ENCODE data around the gene SYNPO2. TPM values are rescaled to one million over a fixed set of nuclear protein-coding genes. Genes with fewer than 3 reads are reported as not detected.
"Not testable (repeated sequence)": the region's sequence is repeated elsewhere in the genome, so short reads cannot be mapped to it uniquely, and the experiment has no call there.

Gene SYNPO2
- total RNA-seq, 1 donor from 2014 or later, result 381 TPM

GRCh38 chr4:119067670-119068360 lies 179.2 kb downstream of the SYNPO2 start:
- not testable (repeated sequence) for DNase-seq (ENCODE audit: low spot score)

- DNase-seq (ENCODE audit: low spot score), result no peak
Measured at GRCh38 chr4:119068529-119068962, 179.9 kb downstream of the SYNPO2 start.

- peak; percentile 61 for DNase-seq (ENCODE audit: low spot score)
Measured at GRCh38 chr4:119070301-119070700, 181.6 kb downstream of the SYNPO2 start.

DNA sequence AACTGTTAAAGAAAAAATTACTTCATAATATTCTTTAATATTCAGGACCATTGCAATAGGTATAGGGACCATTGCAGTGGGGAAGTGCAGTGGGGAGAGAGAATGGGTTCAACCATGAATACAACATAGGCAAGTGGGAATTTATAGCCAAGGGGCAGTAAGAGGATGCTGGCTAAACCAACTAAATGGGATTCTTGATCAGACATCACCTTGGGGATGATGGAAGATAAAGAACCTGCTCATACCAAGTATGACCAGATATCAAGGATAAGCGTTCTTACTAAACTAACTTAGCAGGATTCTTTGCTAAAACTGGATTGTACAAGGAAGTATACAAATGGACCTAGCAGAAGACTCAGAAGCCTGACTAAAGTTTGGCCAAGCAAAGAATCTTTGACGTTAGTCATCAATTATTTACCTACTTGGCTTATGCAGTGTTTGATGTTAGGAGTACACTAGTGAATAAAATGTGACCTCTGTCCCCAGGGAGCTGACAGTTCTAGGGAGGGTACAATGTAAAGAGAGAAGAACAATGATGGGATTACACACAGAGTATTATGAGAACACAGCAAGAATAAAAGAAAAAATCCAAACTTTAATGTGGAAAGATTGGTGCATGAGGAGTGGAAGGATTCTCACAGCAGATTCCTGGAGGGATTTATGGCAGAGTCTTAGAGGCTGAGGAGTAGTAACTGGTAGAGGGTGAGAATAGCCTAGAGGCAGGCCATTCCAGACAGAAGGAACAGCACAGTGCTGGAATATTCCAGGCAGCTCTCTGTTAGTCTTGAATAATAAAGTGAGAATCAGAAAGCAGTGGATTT lies 192.3 kb downstream of the SYNPO2 start:
- no peak for DNase-seq (ENCODE audit: low spot score)

DNA sequence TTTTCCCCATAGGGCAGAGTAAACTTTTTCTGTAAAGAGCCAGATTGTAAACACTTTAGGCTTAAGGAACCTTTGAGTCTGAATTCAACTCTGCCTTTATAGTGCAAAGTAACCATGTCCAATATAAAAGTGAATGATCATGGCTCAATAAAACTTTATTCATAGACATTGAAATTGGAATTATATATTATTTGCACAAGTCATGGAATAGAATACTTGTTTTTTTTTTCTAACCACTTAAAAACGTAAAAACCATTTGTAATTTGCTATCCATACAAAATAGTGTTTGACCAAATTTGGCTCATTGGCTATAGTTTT lies 192.8 kb downstream of the SYNPO2 start:
- no peak for DNase-seq (ENCODE audit: low spot score)

GRCh38 chr4:119081943-119082342 lies 193.3 kb downstream of the SYNPO2 start:
- DNase-seq (ENCODE audit: low spot score), result no peak

GRCh38 chr4:119082661-119083060 lies 194.0 kb downstream of the SYNPO2 start:
- DNase-seq (ENCODE audit: low spot score), result no peak

- no peak for DNase-seq (ENCODE audit: low spot score)
Measured at GRCh38 chr4:119084513-119084912, 195.9 kb downstream of the SYNPO2 start.

DNA sequence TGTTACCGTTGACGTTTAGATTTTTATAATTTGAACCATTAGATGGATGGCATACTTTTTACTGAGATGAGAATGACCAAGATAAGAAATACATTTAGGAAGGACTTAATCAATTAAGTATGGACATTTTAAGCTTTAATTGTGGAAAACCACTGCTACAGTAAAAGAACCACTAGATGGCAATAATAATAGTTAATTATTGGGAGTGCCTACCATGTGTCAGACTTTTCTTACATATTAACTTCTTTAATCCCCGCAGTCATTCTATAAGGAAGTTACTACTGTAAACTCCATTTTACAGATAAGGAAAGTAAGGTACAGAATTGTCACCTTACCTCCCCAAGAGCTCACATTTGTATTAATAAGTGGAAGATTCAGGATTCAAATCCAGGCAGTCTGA lies 198.5 kb downstream of the SYNPO2 start:
- no peak for DNase-seq (ENCODE audit: low spot score)

DNA sequence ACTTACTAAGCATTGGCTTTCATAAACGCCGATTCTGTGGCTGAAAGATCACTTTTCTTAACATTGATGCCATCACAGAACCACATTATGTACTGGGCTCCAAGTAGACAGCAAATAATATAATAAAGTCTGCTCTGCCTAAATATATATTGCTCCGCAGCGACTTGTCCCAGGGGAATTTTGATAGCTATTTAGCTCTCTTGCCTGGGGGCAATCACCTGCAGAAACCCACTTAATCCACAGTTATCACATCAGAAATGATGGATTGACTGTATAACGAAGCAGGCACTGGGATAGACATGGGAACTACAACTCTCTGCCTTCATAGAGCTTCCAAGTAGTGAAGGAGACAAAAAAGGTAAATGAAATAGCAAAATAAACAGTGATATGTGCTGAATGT lies 199.0 kb downstream of the SYNPO2 start:
- DNase-seq (ENCODE audit: low spot score), result no peak

- no peak for DNase-seq (ENCODE audit: low spot score)
Measured at GRCh38 chr4:119093042-119093827, 204.6 kb downstream of the SYNPO2 start.

DNA sequence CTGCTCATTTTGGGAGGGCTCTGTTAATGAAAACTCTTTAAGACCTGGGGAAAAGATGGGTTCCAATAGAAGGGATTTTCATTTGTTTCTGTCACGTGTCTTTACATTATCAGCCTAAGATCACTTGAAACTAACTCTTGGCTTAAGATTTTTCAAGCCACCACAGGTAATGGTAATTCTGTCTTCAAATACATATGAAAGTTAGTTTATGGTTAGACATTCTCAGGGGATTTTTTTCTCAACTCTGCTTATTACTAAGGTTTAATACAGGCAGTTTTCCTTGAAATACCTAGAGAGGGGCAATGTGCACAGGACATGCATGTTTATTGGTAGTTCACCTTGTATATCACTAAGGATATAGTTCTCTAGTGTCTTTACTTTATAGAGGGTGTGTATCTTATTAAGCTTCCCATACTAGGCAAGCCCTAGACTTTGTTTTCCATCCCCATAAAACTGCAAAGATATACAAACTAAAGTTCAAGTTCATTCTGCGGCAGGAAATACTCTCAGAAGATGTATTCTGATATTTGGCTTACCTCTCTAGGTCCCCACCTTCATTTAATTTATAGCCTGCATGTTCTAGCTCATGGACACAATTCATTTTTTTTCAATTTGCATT lies 208.7 kb downstream of the SYNPO2 start:
- no peak for DNase-seq (ENCODE audit: low spot score)

DNA sequence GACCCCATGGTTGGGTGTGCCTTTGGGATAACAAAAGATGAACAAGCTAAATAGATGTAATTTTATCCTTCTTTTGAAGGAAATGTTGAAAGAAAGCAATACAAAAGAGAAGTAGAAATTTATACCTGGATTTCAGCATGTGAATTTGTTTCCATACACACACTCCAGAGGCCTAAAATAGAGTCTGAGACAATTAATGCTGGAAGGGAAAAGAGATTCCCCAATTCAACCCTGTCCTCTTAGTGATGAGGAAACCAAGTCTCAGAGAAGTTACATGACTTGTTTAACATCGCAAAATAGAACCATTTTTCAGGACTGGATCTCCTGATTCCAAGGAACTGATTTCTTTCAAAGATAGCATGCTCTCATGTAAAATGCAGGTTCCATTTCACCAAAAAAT lies 209.7 kb downstream of the SYNPO2 start:
- no peak for DNase-seq (ENCODE audit: low spot score)

- DNase-seq (ENCODE audit: low spot score), result no peak
Measured at GRCh38 chr4:119099227-119099810, 210.7 kb downstream of the SYNPO2 start.

DNA sequence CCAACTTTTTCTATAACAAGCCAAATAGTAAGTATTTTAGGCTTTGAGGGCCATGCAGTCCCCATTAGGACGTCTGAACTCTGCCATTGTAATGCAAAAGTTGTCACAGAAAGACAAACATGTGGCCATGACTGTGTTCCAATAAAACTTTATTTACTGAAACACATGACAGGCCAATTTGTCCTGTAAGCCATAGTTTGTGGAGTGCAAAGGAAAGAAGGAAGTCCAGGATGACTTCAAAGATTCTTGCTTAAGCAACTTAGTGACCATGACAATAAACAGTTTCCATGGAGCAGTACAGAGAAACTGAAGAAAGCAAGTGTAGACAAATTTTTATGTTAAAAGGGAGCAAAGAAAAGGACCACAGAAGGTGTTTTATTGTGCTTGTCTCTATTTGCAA lies 212.0 kb downstream of the SYNPO2 start:
- DNase-seq (ENCODE audit: low spot score), result no peak

DNA sequence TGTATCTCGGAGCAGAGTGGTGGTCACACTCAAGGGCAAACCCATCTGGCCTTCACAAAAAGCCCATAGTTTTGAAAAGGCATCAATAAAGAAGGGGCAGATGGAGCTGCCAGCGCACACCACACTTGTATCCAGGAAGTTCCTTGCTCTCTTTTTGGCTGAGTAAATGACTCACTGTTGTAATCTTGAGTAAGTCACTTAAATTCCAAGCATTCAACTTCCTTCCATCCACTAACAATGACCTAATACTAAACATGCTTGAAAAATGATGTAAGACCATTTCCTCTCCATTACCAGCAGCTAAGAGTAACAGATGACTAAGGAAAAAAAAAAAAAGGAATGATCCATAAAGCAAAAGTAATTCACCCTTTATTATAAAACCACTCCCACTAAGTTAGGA lies 214.6 kb downstream of the SYNPO2 start:
- DNase-seq (ENCODE audit: low spot score), result no peak

GRCh38 chr4:119104644-119105273 lies 216.1 kb downstream of the SYNPO2 start:
- DNase-seq (ENCODE audit: low spot score), result no peak

DNA sequence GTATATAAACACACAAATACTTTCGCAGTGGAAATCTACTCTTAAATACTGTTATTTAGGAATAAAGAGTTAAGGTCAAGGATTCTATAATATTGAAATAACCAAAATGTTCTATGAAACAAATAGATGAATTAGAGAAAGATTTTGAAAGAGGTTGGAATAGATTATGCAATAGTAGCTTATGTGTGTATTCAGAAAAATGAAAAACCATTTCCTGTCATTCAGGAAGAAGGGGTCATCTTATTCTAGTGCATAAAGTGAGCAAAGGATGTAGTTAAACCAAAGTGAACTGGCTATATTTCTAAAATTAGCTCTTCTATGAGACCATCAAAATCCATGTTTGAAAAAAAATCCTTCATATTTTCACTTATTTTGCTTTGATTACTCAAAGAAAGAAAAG lies 217.0 kb downstream of the SYNPO2 start:
- DNase-seq (ENCODE audit: low spot score), result no peak

- DNase-seq (ENCODE audit: low spot score), result no peak
Measured at GRCh38 chr4:119106036-119107000, 217.7 kb downstream of the SYNPO2 start.

GRCh38 chr4:119110121-119110520 lies 221.5 kb downstream of the SYNPO2 start:
- no peak for DNase-seq (ENCODE audit: low spot score)

All from ureter (tissue), 1 donor.